GM23338 (cell line): ENCODE data around the gene TASP1. TPM values are rescaled to one million over a fixed set of nuclear protein-coding genes. Genes with fewer than 3 reads are reported as not detected.

Experiments
- ATAC-seq: fragments of 200-7000 bp; cut with Tn5 transposase; 3 replicates; pipeline ENCODE4 v1.9.1; 2020
- DNase-seq: peaks from one replicate; pipeline ENCODE4 v3.0.0-alpha.2; 2015; ENCODE audit warnings: low spot score
- H2AFZ ChIP-seq: fragments of 200-600 bp; sonication (generic); 2 replicates; pipeline ENCODE4 v1.8.0; 2016; ENCODE audit warnings: antibody characterized with exemption, mild to moderate bottlenecking, moderate library complexity
- H3F3A ChIP-seq: fragments of 200-600 bp; sonication (generic); replicated peaks from 2 replicates; pipeline ENCODE4 v1.8.0; 2017; ENCODE audit warnings: antibody characterized with exemption, mixed run types, low read depth
- H3K27ac ChIP-seq: fragments of 200-600 bp; sonication (generic); 2 replicates; pipeline ENCODE4 v1.6.1; 2016; ENCODE audit warnings: low read depth
- H3K27me3 ChIP-seq: fragments of 200-600 bp; sonication (generic); 2 replicates; pipeline ENCODE4 v1.8.0; 2016; ENCODE audit warnings: mild to moderate bottlenecking, mixed run types, moderate library complexity; ENCODE audit not compliant: insufficient read depth
- H3K36me3 ChIP-seq: fragments of 200-600 bp; sonication (generic); 2 replicates; pipeline ENCODE4 v1.8.0; 2016; ENCODE audit warnings: mild to moderate bottlenecking; ENCODE audit not compliant: insufficient read depth
- H3K4me1 ChIP-seq: fragments of 200-600 bp; sonication (generic); 2 replicates; pipeline ENCODE4 v1.8.0; 2016; ENCODE audit warnings: mild to moderate bottlenecking, moderate library complexity; ENCODE audit not compliant: insufficient read depth
- H3K4me2 ChIP-seq: fragments of 200-600 bp; sonication (generic); 2 replicates; pipeline ENCODE4 v1.7.1; 2017; ENCODE audit warnings: mixed run types
- H3K4me3 ChIP-seq: fragments of 200-600 bp; sonication (generic); 2 replicates; pipeline ENCODE4 v1.6.1; 2016; ENCODE audit warnings: mixed run types
- H3K79me2 ChIP-seq: fragments of 200-600 bp; sonication (generic); replicated peaks from 2 replicates; pipeline ENCODE4 v1.8.0; 2017; ENCODE audit warnings: mild to moderate bottlenecking; ENCODE audit not compliant: insufficient read depth
- H3K9me2 ChIP-seq: fragments of 200-600 bp; sonication (generic); 2 replicates; pipeline ENCODE4 v1.8.0; 2017; ENCODE audit not compliant: insufficient read depth
- H4K20me1 ChIP-seq: fragments of 200-600 bp; sonication (generic); replicated peaks from 2 replicates; pipeline ENCODE4 v1.8.0; 2017; ENCODE audit warnings: mild to moderate bottlenecking; ENCODE audit not compliant: insufficient read depth
- H3K27ac Mint-ChIP-seq: 2 replicates; pipeline ENCODE4 v1.8.0; 2020; ENCODE audit warnings: inconsistent platforms, mild to moderate bottlenecking, moderate library complexity, mixed read lengths
- H3K27me3 Mint-ChIP-seq: 3 replicates; pipeline ENCODE4 v1.8.0; 2022; ENCODE audit warnings: low read depth, mild to moderate bottlenecking, moderate library complexity, mixed read lengths, inconsistent platforms; ENCODE audit not compliant: insufficient read depth, poor library complexity
- H3K36me3 Mint-ChIP-seq: 3 replicates; pipeline ENCODE4 v1.8.0; 2021; ENCODE audit warnings: low read depth, mild to moderate bottlenecking, inconsistent platforms, moderate library complexity, mixed read lengths
- H3K4me1 Mint-ChIP-seq: 3 replicates; pipeline ENCODE4 v1.8.0; 2020; ENCODE audit warnings: mild to moderate bottlenecking, inconsistent platforms, mixed read lengths
- H3K4me3 Mint-ChIP-seq: 3 replicates; pipeline ENCODE4 v1.8.0; 2021; ENCODE audit warnings: moderate library complexity, mild to moderate bottlenecking, inconsistent platforms, mixed read lengths
- H3K9me3 Mint-ChIP-seq: 3 replicates; pipeline ENCODE4 v1.8.0; 2020; ENCODE audit warnings: moderate library complexity, mild to moderate bottlenecking, inconsistent platforms, mixed read lengths
- CREB1 ChIP-seq: fragments of 250-450 bp; sonication (Bioruptor Pico); IDR thresholded peaks from 2 replicates; pipeline ENCODE4 v1.5.0; 2020; ENCODE audit warnings: low read depth, mild to moderate bottlenecking, moderate library complexity
- EZH2 ChIP-seq: fragments of 200-600 bp; sonication (generic); IDR thresholded peaks from one replicate; pipeline ENCODE4 v1.8.0; 2017; ENCODE audit warnings: antibody characterized with exemption, mild to moderate bottlenecking, low read depth; ENCODE audit not compliant: unreplicated experiment
- EZH2phosphoT487 ChIP-seq: fragments of 200-600 bp; sonication (generic); IDR thresholded peaks from one replicate; pipeline ENCODE4 v1.8.1; 2018; ENCODE audit warnings: antibody characterized with exemption; ENCODE audit not compliant: unreplicated experiment
- JUNB ChIP-seq: IDR thresholded peaks from one replicate; pipeline ENCODE4 v1.6.1; 2016; ENCODE audit warnings: antibody characterized with exemption; ENCODE audit not compliant: unreplicated experiment
- NANOG ChIP-seq: IDR thresholded peaks from 2 replicates; pipeline ENCODE4 v1.6.1; 2016; ENCODE audit warnings: antibody characterized with exemption, borderline replicate concordance
- POLR2AphosphoS5 ChIP-seq: IDR thresholded peaks from 2 replicates; pipeline ENCODE4 v1.6.1; 2016; ENCODE audit warnings: antibody characterized with exemption, low read depth
- STAT1 ChIP-seq: IDR thresholded peaks from one replicate; pipeline ENCODE4 v1.6.1; 2016; ENCODE audit warnings: antibody characterized with exemption; ENCODE audit not compliant: unreplicated experiment
- ZNF114 ChIP-seq: fragments of 250-450 bp; sonication (Bioruptor Pico); IDR thresholded peaks from 2 replicates; pipeline ENCODE4 v1.5.0; 2020; ENCODE audit warnings: mild to moderate bottlenecking, moderate library complexity
- ZNF331 ChIP-seq: fragments of 250-450 bp; sonication (Bioruptor Pico); IDR thresholded peaks from 2 replicates; pipeline ENCODE4 v1.5.0; 2020; ENCODE audit warnings: low read depth, mild to moderate bottlenecking, moderate library complexity
- ZNF462 ChIP-seq: fragments of 250-450 bp; sonication (Bioruptor Pico); IDR thresholded peaks from 2 replicates; pipeline ENCODE4 v1.5.0; 2020; ENCODE audit warnings: mild to moderate bottlenecking, moderate library complexity
- polyA plus RNA-seq: library from polyadenylated mRNA; unstranded; fragments of >200 nt; fragmentation: Nextera tagmentation; extraction: Ambion mirVana; gene quantifications from 2 replicates; pipeline ENCODE4 v1.2.1, GENCODE V29; 2016
- total RNA-seq: library from RNA; depleted of rRNA; stranded (reverse); fragments of >200 nt; shearing (Covaris generic); gene quantifications from 2 replicates; pipeline ENCODE4 v1.2.3, GENCODE V29; 2014
- TF ChIP-seq, protein P1 (sequence below), 2 experiments: fragments of 200-600 bp in 1 of 2; sonication (generic) in 1 of 2; conservative IDR thresholded peaks; 2 replicates each; pipeline versions ENCODE4 v1.5.1 to v1.6.1; 2016 to 2017; ENCODE audit warnings: antibody characterized with exemption in 2 of 2, low read depth in 2 of 2, mild to moderate bottlenecking in 2 of 2, moderate library complexity in 1 of 2
- TF ChIP-seq, protein P2 (sequence below): IDR thresholded peaks from 2 replicates; pipeline ENCODE4 v1.6.1; 2016; ENCODE audit warnings: antibody characterized with exemption
- TF ChIP-seq, protein P3 (sequence below): IDR thresholded peaks from one replicate; pipeline ENCODE4 v1.6.1; 2018; ENCODE audit warnings: antibody characterized with exemption; ENCODE audit not compliant: unreplicated experiment

TASP1 gene
- total and polyA plus RNA-seq, 2 experiments from 2014 or later: 9.7 to 9.8 TPM

DNA sequence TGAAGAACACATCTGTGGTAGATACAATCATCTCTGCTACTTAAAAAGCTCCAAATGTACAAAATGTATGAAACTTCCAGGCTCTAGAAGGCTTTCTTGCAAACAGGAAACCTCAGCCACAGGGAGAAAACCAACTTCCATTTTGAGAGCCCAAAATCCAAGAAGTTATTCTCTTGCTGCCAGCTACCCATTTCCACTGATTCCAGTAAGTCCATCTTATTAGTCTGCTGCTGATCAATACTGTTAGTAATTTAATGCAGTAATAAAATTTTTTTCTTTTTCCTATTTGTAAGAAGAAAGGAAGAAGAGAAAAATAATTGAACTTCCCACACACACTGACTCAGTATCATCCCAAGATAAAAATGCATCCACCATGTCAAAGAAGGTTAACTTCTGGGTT, 169.5 kb downstream of the TASP1 start:
- Mint-ChIP-seq H3K27ac (no peak overlapping the region), H3K36me3 (peaks cover 12% of the 10 kb centered on the region; the same call in 2 of the 3 replicates), H3K4me3 (no peak overlapping the region), H3K4me1 (no peaks in the 10 kb centered on the region), H3K9me3 (peaks cover 13% of the 10 kb centered on the region), H3K27me3 (no peaks in the 10 kb centered on the region)
- no peak for DNase-seq
- Histone ChIP-seq H3K27ac (no peak overlapping the region), H4K20me1 (no peaks in the 10 kb centered on the region), H3K27me3 (no peaks in the 10 kb centered on the region), H3K9me2 (no peaks in the 10 kb centered on the region), H2AFZ (no peak overlapping the region), H3K4me1 (no peaks in the 10 kb centered on the region; the same call in 1 of the 2 replicates), H3K36me3 (no peaks in the 10 kb centered on the region), H3K4me2 (no peak overlapping the region), H3K4me3 (no peak overlapping the region), H3F3A (no peaks in the 10 kb centered on the region), H3K79me2 (no peaks in the 10 kb centered on the region)
- no peak for ATAC-seq
- TF ChIP-seq POLR2AphosphoS5 (no peak), EZH2 (no peak), EZH2phosphoT487 (no peak), NANOG (no peak), ZNF114 (no peak), ZNF331 (CRISPR knock-in tag) (no peak), ZNF462 (CRISPR knock-in tag) (no peak), CREB1 (CRISPR knock-in tag) (no peak), STAT1 (no peak), JUNB (no peak)
- TF ChIP-seq, protein P1, sequence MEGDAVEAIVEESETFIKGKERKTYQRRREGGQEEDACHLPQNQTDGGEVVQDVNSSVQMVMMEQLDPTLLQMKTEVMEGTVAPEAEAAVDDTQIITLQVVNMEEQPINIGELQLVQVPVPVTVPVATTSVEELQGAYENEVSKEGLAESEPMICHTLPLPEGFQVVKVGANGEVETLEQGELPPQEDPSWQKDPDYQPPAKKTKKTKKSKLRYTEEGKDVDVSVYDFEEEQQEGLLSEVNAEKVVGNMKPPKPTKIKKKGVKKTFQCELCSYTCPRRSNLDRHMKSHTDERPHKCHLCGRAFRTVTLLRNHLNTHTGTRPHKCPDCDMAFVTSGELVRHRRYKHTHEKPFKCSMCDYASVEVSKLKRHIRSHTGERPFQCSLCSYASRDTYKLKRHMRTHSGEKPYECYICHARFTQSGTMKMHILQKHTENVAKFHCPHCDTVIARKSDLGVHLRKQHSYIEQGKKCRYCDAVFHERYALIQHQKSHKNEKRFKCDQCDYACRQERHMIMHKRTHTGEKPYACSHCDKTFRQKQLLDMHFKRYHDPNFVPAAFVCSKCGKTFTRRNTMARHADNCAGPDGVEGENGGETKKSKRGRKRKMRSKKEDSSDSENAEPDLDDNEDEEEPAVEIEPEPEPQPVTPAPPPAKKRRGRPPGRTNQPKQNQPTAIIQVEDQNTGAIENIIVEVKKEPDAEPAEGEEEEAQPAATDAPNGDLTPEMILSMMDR (conservative IDR thresholded peaks at IDR 0.05; ENCODE audit: low read depth in 2 of 2): no peak
- TF ChIP-seq, protein P2, sequence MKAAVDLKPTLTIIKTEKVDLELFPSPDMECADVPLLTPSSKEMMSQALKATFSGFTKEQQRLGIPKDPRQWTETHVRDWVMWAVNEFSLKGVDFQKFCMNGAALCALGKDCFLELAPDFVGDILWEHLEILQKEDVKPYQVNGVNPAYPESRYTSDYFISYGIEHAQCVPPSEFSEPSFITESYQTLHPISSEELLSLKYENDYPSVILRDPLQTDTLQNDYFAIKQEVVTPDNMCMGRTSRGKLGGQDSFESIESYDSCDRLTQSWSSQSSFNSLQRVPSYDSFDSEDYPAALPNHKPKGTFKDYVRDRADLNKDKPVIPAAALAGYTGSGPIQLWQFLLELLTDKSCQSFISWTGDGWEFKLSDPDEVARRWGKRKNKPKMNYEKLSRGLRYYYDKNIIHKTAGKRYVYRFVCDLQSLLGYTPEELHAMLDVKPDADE: no peak
- TF ChIP-seq, protein P3, sequence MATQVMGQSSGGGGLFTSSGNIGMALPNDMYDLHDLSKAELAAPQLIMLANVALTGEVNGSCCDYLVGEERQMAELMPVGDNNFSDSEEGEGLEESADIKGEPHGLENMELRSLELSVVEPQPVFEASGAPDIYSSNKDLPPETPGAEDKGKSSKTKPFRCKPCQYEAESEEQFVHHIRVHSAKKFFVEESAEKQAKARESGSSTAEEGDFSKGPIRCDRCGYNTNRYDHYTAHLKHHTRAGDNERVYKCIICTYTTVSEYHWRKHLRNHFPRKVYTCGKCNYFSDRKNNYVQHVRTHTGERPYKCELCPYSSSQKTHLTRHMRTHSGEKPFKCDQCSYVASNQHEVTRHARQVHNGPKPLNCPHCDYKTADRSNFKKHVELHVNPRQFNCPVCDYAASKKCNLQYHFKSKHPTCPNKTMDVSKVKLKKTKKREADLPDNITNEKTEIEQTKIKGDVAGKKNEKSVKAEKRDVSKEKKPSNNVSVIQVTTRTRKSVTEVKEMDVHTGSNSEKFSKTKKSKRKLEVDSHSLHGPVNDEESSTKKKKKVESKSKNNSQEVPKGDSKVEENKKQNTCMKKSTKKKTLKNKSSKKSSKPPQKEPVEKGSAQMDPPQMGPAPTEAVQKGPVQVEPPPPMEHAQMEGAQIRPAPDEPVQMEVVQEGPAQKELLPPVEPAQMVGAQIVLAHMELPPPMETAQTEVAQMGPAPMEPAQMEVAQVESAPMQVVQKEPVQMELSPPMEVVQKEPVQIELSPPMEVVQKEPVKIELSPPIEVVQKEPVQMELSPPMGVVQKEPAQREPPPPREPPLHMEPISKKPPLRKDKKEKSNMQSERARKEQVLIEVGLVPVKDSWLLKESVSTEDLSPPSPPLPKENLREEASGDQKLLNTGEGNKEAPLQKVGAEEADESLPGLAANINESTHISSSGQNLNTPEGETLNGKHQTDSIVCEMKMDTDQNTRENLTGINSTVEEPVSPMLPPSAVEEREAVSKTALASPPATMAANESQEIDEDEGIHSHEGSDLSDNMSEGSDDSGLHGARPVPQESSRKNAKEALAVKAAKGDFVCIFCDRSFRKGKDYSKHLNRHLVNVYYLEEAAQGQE: no peak
